ENCODE results near the gene CAMK2N1.

The CAMK2N1 gene

DNA sequence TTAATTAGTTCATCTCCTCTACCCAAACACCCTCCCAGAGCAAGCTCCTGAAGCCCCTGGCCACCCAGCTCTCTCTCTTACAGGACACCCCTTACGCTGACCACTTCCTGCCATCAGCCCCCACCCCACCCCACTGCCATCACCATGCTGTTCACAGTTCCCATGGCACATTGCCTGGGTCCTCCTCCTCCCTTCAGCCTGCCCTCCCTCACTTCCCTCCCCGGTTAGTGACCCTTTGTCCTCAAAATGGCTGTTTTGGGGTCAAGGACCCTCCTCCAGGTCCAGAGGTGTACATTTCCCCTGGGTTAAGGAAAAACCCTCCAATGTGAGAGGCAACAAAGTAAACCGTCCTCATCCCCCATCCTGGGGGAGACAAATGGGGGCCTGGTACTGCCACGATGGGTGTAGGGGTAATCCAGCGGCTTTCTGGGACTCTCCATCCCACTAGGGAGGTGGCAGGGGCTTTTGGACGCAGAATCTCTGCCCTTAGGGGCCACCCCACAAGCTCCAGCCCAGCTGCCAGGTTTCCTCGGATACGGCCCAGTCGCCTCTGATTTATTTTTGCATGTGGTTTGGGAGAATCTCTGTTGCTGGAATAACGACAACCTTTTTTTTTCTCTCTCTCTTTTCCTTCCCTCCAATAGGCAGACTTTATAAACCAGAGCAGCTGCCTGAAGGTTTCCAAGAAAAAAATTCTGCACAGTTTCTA lies 8.5 kb downstream of the CAMK2N1 start:
- no peak for DNase-seq

GRCh38 chr1:20476265-20477038 lies 9.6 kb downstream of the CAMK2N1 start:
- DNase-seq, result no peak

- no peak for DNase-seq
Observed at GRCh38 chr1:20474996-20475395, 11.0 kb downstream of the CAMK2N1 start.

- no peak for DNase-seq
Observed at GRCh38 chr1:20474333-20474975, 11.6 kb downstream of the CAMK2N1 start.

DNA sequence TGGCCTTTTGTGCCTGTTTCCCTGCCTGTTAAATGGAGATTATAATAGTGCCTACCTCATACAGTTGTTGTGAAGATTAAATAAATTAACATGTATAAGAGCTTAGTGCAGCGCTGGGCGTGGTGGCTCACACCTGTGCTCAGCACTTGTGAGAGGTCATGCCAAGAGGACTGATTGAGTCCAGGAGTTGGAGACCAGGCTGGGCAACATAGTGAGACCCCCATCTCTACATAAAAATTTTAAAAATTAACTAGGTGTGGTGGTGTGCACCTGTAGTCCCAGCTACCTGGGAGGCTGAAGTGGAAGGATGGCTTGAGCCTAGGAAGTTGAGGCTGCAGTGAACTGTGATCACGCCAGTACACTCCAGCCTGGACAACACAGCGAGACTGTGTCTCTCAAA lies 12.1 kb downstream of the CAMK2N1 start:
- no peak for DNase-seq

GRCh38 chr1:20472860-20473711 lies 12.9 kb downstream of the CAMK2N1 start:
- DNase-seq, result no peak

DNA sequence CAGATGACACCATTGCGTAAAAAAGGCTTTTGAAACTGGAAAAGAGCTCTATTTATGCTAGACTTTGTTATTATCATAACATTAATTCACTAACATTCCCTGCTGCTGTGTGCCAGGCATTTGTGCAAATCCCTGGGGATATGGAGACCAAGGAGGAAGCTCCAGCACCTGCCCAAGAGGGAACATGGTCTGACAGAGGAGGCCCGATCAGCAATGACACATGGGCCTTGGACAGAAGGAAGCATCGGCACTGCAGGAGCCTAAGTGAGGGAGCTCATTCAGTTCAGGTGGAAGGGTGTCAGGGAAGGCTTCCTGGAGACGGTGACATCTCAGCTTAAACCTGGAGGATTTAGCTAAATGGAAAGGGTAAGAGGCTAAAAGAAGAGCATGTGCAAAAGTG lies 13.9 kb downstream of the CAMK2N1 start:
- no peak for DNase-seq

GRCh38 chr1:20470194-20470593 lies 15.8 kb downstream of the CAMK2N1 start:
- DNase-seq, result no peak

DNA sequence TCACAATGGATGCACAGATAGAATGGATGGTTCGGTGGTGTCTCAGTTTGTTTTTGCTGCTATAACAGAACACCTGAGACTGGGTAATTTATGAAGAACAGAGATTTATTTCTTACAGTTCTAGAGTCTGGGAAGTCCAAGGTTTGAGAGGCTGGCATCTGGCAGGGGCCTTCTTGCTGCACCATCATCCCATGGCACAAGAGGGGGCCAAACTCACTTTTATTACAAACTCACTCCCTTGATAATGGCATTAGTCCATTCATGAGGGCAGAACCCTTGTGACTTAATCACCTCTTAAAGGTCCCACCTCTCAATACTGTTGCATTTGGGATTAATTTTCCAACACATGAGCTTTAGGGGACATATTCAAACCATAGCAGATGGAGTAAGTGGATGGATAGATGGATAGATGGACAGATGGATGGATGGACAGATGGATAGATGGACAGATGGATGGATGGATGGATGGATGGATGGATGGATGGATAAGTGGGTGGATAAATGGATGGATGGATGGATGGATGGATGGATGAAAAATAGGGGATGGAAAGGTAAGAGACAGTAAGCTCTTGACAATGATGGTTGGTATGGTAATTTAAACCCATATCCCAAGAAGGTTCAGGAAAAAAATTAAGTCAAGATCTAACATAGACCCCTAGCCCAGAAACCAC lies 16.5 kb downstream of the CAMK2N1 start:
- DNase-seq, result no peak

DNA sequence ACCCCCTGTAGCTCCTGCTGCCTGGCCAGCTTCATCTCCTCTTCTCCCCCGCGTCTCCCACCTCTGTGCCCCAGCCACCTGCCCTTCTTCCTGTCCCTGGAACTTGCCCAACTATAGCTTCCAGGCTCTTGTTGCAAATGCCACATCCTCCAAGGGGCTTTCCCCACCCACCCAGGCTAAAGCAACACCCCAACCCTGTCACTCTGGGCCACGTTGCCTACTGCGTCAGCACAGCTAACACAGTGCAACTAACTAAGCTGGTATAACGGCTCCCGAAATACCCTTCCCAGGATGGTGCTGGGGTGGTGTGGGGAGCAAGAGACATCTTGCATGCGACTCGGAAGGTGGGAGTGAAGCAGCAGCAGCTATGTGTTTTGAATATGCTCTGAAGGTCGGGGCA lies 19.7 kb downstream of the CAMK2N1 start:
- no peak for DNase-seq

- no peak for DNase-seq
Observed at GRCh38 chr1:20465187-20465586, 20.8 kb downstream of the CAMK2N1 start.

DNA sequence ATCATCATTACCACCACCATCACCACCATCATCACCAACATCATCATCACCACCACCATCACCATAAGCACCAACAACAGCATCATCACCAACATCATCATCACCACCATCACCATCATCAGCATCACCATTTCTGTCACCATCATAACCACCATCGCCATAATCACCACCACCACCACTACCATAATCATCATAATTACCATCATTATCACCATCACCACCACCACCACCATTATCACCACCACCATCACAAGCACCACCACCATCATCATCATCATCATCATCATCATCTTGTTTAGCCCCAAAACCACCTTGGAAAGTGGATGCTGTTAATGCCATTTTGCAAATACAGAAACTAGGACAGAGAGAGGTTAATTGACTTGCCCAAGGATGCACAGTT lies 22.5 kb downstream of the CAMK2N1 start:
- DNase-seq, result no peak

- no peak for DNase-seq
Observed at GRCh38 chr1:20462397-20462796, 23.6 kb downstream of the CAMK2N1 start.

- DNase-seq, result no peak
Observed at GRCh38 chr1:20458717-20459116, 27.3 kb downstream of the CAMK2N1 start.

DNA sequence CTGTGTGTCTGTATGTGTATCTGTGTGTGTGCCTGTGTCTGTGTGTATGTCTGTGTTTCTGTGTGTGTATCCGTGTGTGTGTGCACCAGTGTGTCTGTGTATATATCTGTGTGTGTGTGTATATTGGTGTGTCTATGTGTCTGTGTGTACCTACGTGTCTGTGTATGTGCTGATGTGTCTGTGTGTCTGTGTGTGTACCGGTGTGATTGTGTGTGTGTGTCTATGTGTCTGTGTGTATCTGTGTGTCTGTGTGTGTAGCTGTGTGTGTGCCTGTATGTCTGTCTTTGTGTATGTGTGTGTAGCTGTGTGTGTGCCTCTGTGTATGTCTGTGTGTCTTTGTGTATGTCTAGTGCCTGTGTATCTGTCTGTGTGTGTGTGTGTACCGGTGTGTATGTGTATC lies 32.0 kb downstream of the CAMK2N1 start:
- DNase-seq, result no peak

DNA sequence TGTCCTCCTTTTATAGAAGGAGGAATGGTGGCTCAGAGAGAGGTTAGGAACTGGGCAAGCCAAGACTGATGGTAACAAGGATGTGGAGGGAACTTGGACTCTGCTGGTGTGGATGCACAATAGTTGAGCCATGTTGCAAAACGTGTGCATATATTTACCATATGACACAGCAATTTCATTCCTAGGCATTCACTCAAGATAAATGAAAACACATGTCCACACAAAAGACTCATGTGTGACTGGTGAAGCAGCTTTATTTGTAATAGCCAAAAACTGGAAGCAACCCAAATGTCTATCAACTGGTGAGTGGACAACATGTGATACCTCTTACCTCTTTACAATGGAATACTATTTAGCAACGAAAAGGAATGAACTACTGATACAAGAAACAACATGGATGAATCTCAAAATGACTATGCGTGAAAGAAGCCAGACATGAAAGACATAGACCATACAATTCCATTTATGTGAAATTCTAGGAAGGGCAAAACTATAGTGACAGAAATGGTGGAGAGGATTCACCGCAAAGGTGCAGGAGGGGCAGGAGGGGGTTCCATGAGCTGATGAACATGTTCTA lies 36.2 kb downstream of the CAMK2N1 start:
- no peak for DNase-seq

- DNase-seq, result no peak
Observed at GRCh38 chr1:20448671-20449071, 37.3 kb downstream of the CAMK2N1 start.

- no peak for DNase-seq
Observed at GRCh38 chr1:20447794-20448193, 38.2 kb downstream of the CAMK2N1 start.

DNA sequence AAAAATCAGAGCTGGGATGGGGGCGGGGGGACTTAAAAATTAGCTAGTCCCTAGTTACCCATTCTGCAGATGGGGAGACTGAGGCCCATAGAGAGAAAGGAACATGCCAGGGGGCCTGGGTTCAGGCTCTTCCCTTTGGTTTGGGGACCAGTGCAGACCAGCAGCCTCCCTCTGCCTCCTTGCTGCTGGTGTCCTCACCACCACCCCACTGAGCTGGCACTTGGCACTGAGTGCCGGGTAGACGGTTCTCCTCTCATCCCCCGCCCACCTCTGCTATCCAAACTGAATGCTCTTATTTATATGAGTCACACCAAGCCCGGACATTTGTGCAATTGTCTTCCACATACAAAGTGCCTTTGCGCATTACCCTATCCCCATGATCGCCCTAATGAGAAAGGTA lies 39.2 kb downstream of the CAMK2N1 start:
- DNase-seq, result no peak

- no peak for DNase-seq
Observed at GRCh38 chr1:20445956-20446355, 40.1 kb downstream of the CAMK2N1 start.

DNA sequence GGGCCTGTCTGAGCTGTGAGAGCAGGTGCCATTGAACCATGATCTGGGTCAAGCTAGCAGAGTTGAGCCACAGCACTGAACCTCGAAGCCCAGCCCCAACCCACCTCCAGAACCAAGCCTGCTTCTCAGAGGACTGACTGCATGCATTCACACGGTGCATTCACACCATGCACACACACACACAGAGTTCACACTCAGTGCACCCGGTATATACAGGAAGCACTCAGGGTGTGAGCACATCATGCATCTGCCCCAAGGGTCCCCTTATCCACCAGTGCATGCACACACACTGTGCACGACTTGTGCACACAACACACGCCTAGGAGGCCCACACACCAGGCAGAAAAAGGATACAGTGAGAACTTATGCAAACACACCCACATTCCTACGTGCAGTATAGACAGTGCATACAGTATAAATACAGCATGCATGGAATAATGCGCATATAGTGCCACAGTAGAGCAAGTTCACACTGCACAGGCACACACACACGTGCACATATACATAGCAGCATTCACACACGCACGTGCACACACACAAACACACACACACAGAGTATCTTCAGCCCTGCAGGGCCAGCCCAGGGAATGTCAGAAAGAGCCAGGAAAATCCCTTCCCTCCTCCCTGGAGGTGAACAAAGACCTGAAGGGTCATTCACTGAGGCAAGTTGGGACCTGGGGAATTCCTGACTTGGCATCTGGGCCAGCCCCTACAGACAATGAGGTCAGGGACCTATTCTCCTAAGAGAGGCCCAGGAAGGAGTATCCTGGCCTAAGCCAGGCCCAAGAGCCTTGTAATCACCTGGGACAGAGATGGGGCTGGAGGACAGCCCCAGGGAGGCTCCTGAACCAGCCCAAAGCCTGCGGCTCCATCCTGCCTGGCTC lies 42.1 kb downstream of the CAMK2N1 start:
- DNase-seq, result no peak

Data from NCI-H2029 treated with DMSO at 0.1 percent for 48 hours (cell line).